Keratinocyte (primary cell): ENCODE results near the gene UQCRH. TPM values are rescaled to one million over a fixed set of nuclear protein-coding genes. Genes with fewer than 3 reads are reported as not detected.
"Not testable (repeated sequence)": the region's sequence is repeated elsewhere in the genome, so short reads cannot be mapped to it uniquely, and the experiment has no call there.

Experiments
- DNase-seq: peaks from one replicate; pipeline ENCODE4 v3.0.0-alpha.2; 2011; ENCODE audit warnings: low read depth, missing footprints, low spot score
- FAIRE-seq: peaks from 2 replicates; lab custom pipeline; 2011; peaks lifted over from hg19 to GRCh38; lab: Jason Lieb, UNC
- H2AFZ ChIP-seq: 2 replicates; pipeline ENCODE4 v1.6.0; 2012; ENCODE audit warnings: low read length, control low read depth, inconsistent platforms; ENCODE audit not compliant: control insufficient read depth
- H3K27ac ChIP-seq: 2 replicates; pipeline ENCODE4 v1.5.1; 2011; ENCODE audit warnings: low read length; ENCODE audit not compliant: control insufficient read depth, insufficient read depth
- H3K27me3 ChIP-seq: 3 replicates; pipeline ENCODE4 v1.6.0; 2011; ENCODE audit warnings: low read length; ENCODE audit not compliant: control insufficient read depth, insufficient read depth; ENCODE audit errors: extremely low read depth
- H3K36me3 ChIP-seq, 2 experiments: 2 replicates in 1 of 2; 3 replicates in 1 of 2; pipeline ENCODE4 v1.5.1; 2011; ENCODE audit warnings: low read length in 2 of 2, mild to moderate bottlenecking in 1 of 2; ENCODE audit not compliant: control insufficient read depth in 2 of 2, insufficient read depth in 2 of 2; ENCODE audit errors: extremely low read depth in 1 of 2
- H3K4me1 ChIP-seq: 3 replicates; pipeline ENCODE4 v1.5.1; 2011; ENCODE audit warnings: low read length; ENCODE audit not compliant: control insufficient read depth, insufficient read depth; ENCODE audit errors: extremely low read depth
- H3K4me2 ChIP-seq: 3 replicates; pipeline ENCODE4 v1.6.0; 2011; ENCODE audit warnings: low read depth, low read length; ENCODE audit not compliant: control insufficient read depth, insufficient read depth; ENCODE audit errors: extremely low read depth
- H3K4me3 ChIP-seq, 3 experiments: fragments of 200-600 bp in 1 of 3; sonication (generic) in 1 of 3; 2 replicates in 2 of 3; 3 replicates in 1 of 3; pipeline ENCODE4 v1.5.1; 2011 to 2016; ENCODE audit warnings: low read length in 3 of 3, mild to moderate bottlenecking in 3 of 3, control low read depth in 2 of 3, inconsistent platforms in 1 of 3, low read depth in 1 of 3, mixed read lengths in 1 of 3, mixed run types in 1 of 3, moderate library complexity in 1 of 3; ENCODE audit not compliant: control insufficient read depth in 2 of 3, insufficient read depth in 2 of 3; ENCODE audit errors: extremely low read depth in 1 of 3
- H3K79me2 ChIP-seq: 2 replicates; pipeline ENCODE4 v1.6.0; 2012; ENCODE audit warnings: low read length; ENCODE audit not compliant: control insufficient read depth, insufficient read depth
- H3K9ac ChIP-seq: 3 replicates; pipeline ENCODE4 v1.6.0; 2011; ENCODE audit warnings: low read length; ENCODE audit not compliant: control insufficient read depth, insufficient read depth; ENCODE audit errors: extremely low read depth
- H3K9me1 ChIP-seq: 3 replicates; pipeline ENCODE4 v1.6.0; 2011; ENCODE audit warnings: low read length; ENCODE audit not compliant: control insufficient read depth, insufficient read depth; ENCODE audit errors: extremely low read depth
- H3K9me3 ChIP-seq: 2 replicates; pipeline ENCODE4 v1.5.1; 2012; ENCODE audit warnings: low read depth, low read length; ENCODE audit not compliant: control insufficient read depth
- H4K20me1 ChIP-seq: 3 replicates; pipeline ENCODE4 v1.6.0; 2011; ENCODE audit warnings: low read length; ENCODE audit not compliant: control insufficient read depth, insufficient read depth; ENCODE audit errors: extremely low read depth
- CTCF ChIP-seq, 3 experiments: IDR thresholded peaks in 1 of 3; conservative IDR thresholded peaks in 1 of 3; optimal IDR thresholded peaks in 1 of 3; 2 replicates in 2 of 3; 3 replicates in 1 of 3; pipeline versions ENCODE3 to v1.5.1; 2011; ENCODE audit warnings: low read length in 3 of 3, mild to moderate bottlenecking in 3 of 3, moderate library complexity in 2 of 3, control low read depth in 1 of 3, inconsistent platforms in 1 of 3; ENCODE audit not compliant: insufficient read depth in 2 of 3; ENCODE audit errors: extremely low read depth in 1 of 3
- EZH2 ChIP-seq: IDR thresholded peaks from one replicate; pipeline ENCODE4 v1.6.1; 2012; ENCODE audit warnings: inconsistent platforms, mild to moderate bottlenecking, low read length, moderate library complexity
- dilution Hi-C: fragments of 300-500 bp; cut with MboI; formaldehyde crosslinking; loops from one replicate; pipeline ENCODE4 v1.7.0; 2020; ENCODE audit warnings: low sequenced_read_pairs; ENCODE audit not compliant: extremely low pct_ligation_motif_present
- polyA plus RNA-seq, 5 experiments: library from polyadenylated mRNA; depleted of rRNA in 3 of 5; stranded (reverse) in 3 of 5; stranded (forward) in 1 of 5; unstranded in 1 of 5; fragments of >200 nt; gene quantifications; 1 replicate in 1 of 5; 2 replicates in 3 of 5; 3 replicates in 1 of 5; pipeline versions ENCODE4 v1.2.1 to v1.2.3, GENCODE V29; 2011 to 2012; ENCODE audit warnings: missing spikeins in 2 of 5, low read depth in 1 of 5, low replicate concordance in 1 of 5

UQCRH gene
- polyA plus RNA-seq, 1 donor (not counting 4 experiments of a cell fraction or from before 2014, with no cell fraction given), result 970 TPM

GRCh38 chr1:46315669-46316403 is 12.3 kb downstream of the UQCRH start:
- Histone ChIP-seq H3K4me1 (no peaks in the 10 kb centered on the region), H3K9me3 (no peaks in the 10 kb centered on the region), H3K36me3 (peaks cover 15 to 18% of the 10 kb centered on the region in 2 experiments), H4K20me1 (no peaks in the 10 kb centered on the region), H3K4me2 (no peak overlapping the region), H3K9ac (no peak overlapping the region), H3K79me2 (no peaks in the 10 kb centered on the region), H3K27me3 (no peaks in the 10 kb centered on the region), H3K27ac (no peak overlapping the region), H3K4me3 (no peak overlapping the region), H2AFZ (no peak overlapping the region), H3K9me1 (no peaks in the 10 kb centered on the region)
- DNase-seq (no peak), FAIRE-seq (no peak)
- dilution Hi-C loops, result no loop called here
- TF ChIP-seq CTCF (optimal IDR thresholded peaks at IDR 0.05 in 1 of 3, IDR thresholded peaks at IDR 0.05 in 1 of 3, conservative IDR thresholded peaks at IDR 0.05 in 1 of 3; ENCODE audit: extremely low read depth in 1 of 3, insufficient read depth in 2 of 3, low read length in 3 of 3) (no peak), EZH2 (no peak)

- Histone ChIP-seq H3K9ac (no peak overlapping the region), H3K4me3 (no peak overlapping the region), H3K9me3 (no peaks in the 10 kb centered on the region), H3K36me3 (peaks cover 15% of the 10 kb centered on the region in 2 experiments), H3K9me1 (no peaks in the 10 kb centered on the region), H3K79me2 (no peaks in the 10 kb centered on the region), H3K27ac (no peak overlapping the region), H3K4me2 (no peak overlapping the region), H3K27me3 (no peaks in the 10 kb centered on the region), H2AFZ (no peak overlapping the region), H4K20me1 (no peaks in the 10 kb centered on the region), H3K4me1 (no peaks in the 10 kb centered on the region)
- no peak for TF ChIP-seq CTCF (optimal IDR thresholded peaks at IDR 0.05 in 1 of 3, IDR thresholded peaks at IDR 0.05 in 1 of 3, conservative IDR thresholded peaks at IDR 0.05 in 1 of 3; ENCODE audit: extremely low read depth in 1 of 3, insufficient read depth in 2 of 3, low read length in 3 of 3)
- DNase-seq (no peak), FAIRE-seq (no peak)
- dilution Hi-C loops, result no loop called here
Measured at GRCh38 chr1:46317323-46317722, 13.8 kb downstream of the UQCRH start.

GRCh38 chr1:46319301-46319700 is 15.8 kb downstream of the UQCRH start:
- H3K4me2 ChIP-seq, H3K27me3 ChIP-seq, H3K79me2 ChIP-seq, H3K27ac ChIP-seq, H3K4me3 ChIP-seq, FAIRE-seq, H4K20me1 ChIP-seq, dilution Hi-C loops, H3K9ac ChIP-seq, H3K9me3 ChIP-seq, H2AFZ ChIP-seq, DNase-seq, H3K9me1 ChIP-seq, H3K4me1 ChIP-seq: not testable (repeated sequence)
- H3K36me3 ChIP-seq, result peaks cover 10% of the 10 kb centered on the region in 2 experiments
